Smooth muscle cell (in vitro differentiated cells): ENCODE measurements around the gene ATP8A2. TPM values are rescaled to one million over a fixed set of nuclear protein-coding genes. Genes with fewer than 3 reads are reported as not detected.

ENCODE experiments used
- DNase-seq: peaks from one replicate; lab custom pipeline; 2025; ENCODE audit not compliant: unreplicated experiment; lab: John Stamatoyannopoulos, UW
- H2AFZ ChIP-seq: fragments of 200-600 bp; sonication (generic); 2 replicates; pipeline ENCODE4 v1.6.0; 2016; ENCODE audit warnings: antibody characterized with exemption, low read depth, mild to moderate bottlenecking
- H3F3A ChIP-seq: fragments of 200-600 bp; sonication (generic); 2 replicates; pipeline ENCODE4 v1.6.0; 2017; ENCODE audit warnings: antibody characterized with exemption, low read depth
- H3K27ac ChIP-seq: fragments of 200-600 bp; sonication (generic); 2 replicates; pipeline ENCODE4 v1.5.1; 2016; ENCODE audit warnings: low read depth, mild to moderate bottlenecking
- H3K27me3 ChIP-seq: fragments of 200-600 bp; sonication (generic); 2 replicates; pipeline ENCODE4 v1.6.1; 2016; ENCODE audit warnings: low read depth, mild to moderate bottlenecking
- H3K36me3 ChIP-seq: fragments of 200-600 bp; sonication (generic); 2 replicates; pipeline ENCODE4 v1.5.1; 2016; ENCODE audit warnings: low read depth
- H3K4me1 ChIP-seq: fragments of 200-600 bp; sonication (generic); 2 replicates; pipeline ENCODE4 v1.5.1; 2016; ENCODE audit warnings: low read depth
- H3K4me2 ChIP-seq: fragments of 200-600 bp; sonication (generic); 2 replicates; pipeline ENCODE4 v1.6.0; 2016; ENCODE audit warnings: mild to moderate bottlenecking
- H3K4me3 ChIP-seq: fragments of 200-600 bp; sonication (generic); 2 replicates; pipeline ENCODE4 v1.5.1; 2016; ENCODE audit warnings: mild to moderate bottlenecking
- H3K79me2 ChIP-seq: fragments of 200-600 bp; sonication (generic); 2 replicates; pipeline ENCODE4 v1.6.0; 2016; ENCODE audit warnings: low read depth, mild to moderate bottlenecking
- H3K9ac ChIP-seq: fragments of 200-600 bp; sonication (generic); 2 replicates; pipeline ENCODE4 v1.6.0; 2016; ENCODE audit warnings: low read depth
- H3K9me3 ChIP-seq: fragments of 200-600 bp; sonication (generic); replicated peaks from 2 replicates; pipeline ENCODE4 v1.5.1; 2016; ENCODE audit warnings: low read depth
- H4K20me1 ChIP-seq: fragments of 200-600 bp; sonication (generic); 2 replicates; pipeline ENCODE4 v1.6.0; 2016; ENCODE audit warnings: low read depth
- WGBS: methylation state at CpG from one replicate; pipeline ENCODE4 v1.1.7; 2016; ENCODE audit warnings: low lambda C conversion rate; 5-methylcytosine and 5-hydroxymethylcytosine counted together
- polyA plus RNA-seq: library from polyadenylated mRNA; unstranded; fragments of >200 nt; fragmentation: Nextera tagmentation; extraction: Ambion mirVana; gene quantifications from 2 replicates; pipeline ENCODE4 v1.2.1, GENCODE V29; 2016
- total RNA-seq: library from RNA; depleted of rRNA; stranded (reverse); fragments of >200 nt; gene quantifications from 2 replicates; pipeline ENCODE4 v1.2.3, GENCODE V29; 2014
- TF ChIP-seq, protein P1 (sequence below): fragments of 200-600 bp; sonication (generic); IDR thresholded peaks from 2 replicates; pipeline ENCODE4 v1.5.1; 2017; ENCODE audit warnings: borderline replicate concordance, mild to moderate bottlenecking, antibody characterized with exemption; ENCODE audit not compliant: insufficient read depth, poor library complexity, severe bottlenecking

The ATP8A2 gene
- total and polyA plus RNA-seq, 2 experiments from 2014 or later = under 0.01 to 0.06 TPM

DNA sequence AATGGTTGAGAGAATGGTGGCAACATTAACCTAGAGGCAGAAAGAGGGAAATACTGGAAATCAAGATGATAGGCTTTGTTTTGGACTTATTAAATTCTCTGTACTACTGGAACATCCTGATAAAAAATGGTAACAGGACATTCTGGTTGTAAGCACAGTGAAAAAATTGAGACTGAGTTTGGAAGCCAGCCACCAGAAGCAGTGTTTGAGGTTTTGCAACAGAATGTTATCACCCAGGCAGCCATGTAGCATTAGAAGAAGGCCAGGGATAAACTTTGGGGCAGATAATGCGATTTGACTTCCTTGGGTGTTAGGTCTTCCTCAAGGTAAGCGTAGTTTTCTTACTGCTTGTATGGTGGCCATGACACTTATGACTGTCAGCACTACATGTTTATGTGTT is 307.4 kb downstream of the ATP8A2 start:
- Histone ChIP-seq H3K4me1 (no peaks in the 10 kb centered on the region), H3K4me3 (no peak overlapping the region), H2AFZ (no peak overlapping the region), H3K27me3 (no peaks in the 10 kb centered on the region), H3K4me2 (no peak overlapping the region), H3K27ac (no peak overlapping the region), H4K20me1 (no peaks in the 10 kb centered on the region), H3K9me3 (no peaks in the 10 kb centered on the region), H3K36me3 (no peaks in the 10 kb centered on the region), H3K79me2 (no peaks in the 10 kb centered on the region), H3F3A (no peaks in the 10 kb centered on the region), H3K9ac (no peak overlapping the region)
- DNase-seq = no peak
- TF ChIP-seq, protein P1, sequence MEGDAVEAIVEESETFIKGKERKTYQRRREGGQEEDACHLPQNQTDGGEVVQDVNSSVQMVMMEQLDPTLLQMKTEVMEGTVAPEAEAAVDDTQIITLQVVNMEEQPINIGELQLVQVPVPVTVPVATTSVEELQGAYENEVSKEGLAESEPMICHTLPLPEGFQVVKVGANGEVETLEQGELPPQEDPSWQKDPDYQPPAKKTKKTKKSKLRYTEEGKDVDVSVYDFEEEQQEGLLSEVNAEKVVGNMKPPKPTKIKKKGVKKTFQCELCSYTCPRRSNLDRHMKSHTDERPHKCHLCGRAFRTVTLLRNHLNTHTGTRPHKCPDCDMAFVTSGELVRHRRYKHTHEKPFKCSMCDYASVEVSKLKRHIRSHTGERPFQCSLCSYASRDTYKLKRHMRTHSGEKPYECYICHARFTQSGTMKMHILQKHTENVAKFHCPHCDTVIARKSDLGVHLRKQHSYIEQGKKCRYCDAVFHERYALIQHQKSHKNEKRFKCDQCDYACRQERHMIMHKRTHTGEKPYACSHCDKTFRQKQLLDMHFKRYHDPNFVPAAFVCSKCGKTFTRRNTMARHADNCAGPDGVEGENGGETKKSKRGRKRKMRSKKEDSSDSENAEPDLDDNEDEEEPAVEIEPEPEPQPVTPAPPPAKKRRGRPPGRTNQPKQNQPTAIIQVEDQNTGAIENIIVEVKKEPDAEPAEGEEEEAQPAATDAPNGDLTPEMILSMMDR = no peak
- WGBS = 78% methylated on average over 2 of the region's 2 CpGs

DNA sequence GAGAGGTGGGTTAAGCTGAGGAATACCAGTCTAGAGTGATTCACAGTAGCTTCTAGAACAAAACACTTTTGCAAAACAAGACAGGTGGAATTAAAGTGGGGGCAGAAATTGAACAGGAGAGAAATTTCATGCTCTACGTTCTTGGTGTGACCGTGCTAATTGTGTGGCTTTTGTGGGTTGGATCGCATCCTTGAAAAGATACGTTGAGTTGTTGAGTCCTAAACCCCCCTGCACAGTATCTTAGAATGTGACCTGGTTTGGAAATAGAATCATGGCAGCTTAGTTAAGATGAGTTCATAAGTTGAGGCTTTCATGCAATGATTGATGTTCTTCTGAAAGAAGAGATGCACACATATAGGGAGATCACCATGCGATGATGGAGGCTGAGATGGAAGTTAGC is 308.2 kb downstream of the ATP8A2 start:
- no peak overlapping the region for H2AFZ ChIP-seq
- TF ChIP-seq, protein P1 = no peak
- H3K9ac ChIP-seq = no peak overlapping the region
- H3K27me3 ChIP-seq = no peaks in the 10 kb centered on the region
- no peaks in the 10 kb centered on the region for H3K79me2 ChIP-seq
- H3K36me3 ChIP-seq = no peaks in the 10 kb centered on the region
- WGBS = 96% methylated on average over 5 of the region's 5 CpGs
- no peaks in the 10 kb centered on the region for H3K9me3 ChIP-seq
- no peaks in the 10 kb centered on the region for H4K20me1 ChIP-seq
- H3K27ac ChIP-seq = no peak overlapping the region
- no peaks in the 10 kb centered on the region for H3K4me1 ChIP-seq
- H3K4me2 ChIP-seq = no peak overlapping the region
- H3F3A ChIP-seq = no peaks in the 10 kb centered on the region
- H3K4me3 ChIP-seq = no peak overlapping the region
- no peak for DNase-seq

DNA sequence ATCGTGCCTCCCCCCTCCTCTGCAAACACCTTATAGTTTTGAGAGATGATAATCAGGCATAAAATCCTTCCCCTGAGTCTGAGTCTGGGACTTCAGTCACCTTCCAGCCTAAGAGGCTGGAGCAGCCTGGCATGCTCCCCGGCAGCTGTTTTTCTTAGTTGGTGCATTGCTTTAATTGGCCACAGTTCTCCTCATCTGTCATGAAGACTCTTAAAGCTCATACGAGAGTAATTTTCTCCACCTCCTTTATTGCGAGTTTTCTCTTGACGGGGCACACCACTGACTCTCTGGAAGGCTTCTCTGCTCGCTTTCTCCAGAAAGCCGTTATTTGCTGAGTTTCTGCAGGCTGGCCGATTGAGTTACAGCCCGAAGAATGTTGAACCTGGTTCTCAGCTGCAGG is 310.5 kb downstream of the ATP8A2 start:
- no peaks in the 10 kb centered on the region for H3K4me1 ChIP-seq
- no peaks in the 10 kb centered on the region for H3K27me3 ChIP-seq
- no peak overlapping the region for H2AFZ ChIP-seq
- no peaks in the 10 kb centered on the region for H3K79me2 ChIP-seq
- no peak overlapping the region for H3K4me3 ChIP-seq
- H3K36me3 ChIP-seq = no peaks in the 10 kb centered on the region
- no peak for DNase-seq
- no peaks in the 10 kb centered on the region for H3F3A ChIP-seq
- TF ChIP-seq, protein P1 = no peak
- no peaks in the 10 kb centered on the region for H4K20me1 ChIP-seq
- H3K27ac ChIP-seq = no peak overlapping the region
- no peak overlapping the region for H3K9ac ChIP-seq
- H3K4me2 ChIP-seq = no peak overlapping the region
- no peaks in the 10 kb centered on the region for H3K9me3 ChIP-seq
- WGBS = 90% methylated on average over 9 of the region's 9 CpGs

DNA sequence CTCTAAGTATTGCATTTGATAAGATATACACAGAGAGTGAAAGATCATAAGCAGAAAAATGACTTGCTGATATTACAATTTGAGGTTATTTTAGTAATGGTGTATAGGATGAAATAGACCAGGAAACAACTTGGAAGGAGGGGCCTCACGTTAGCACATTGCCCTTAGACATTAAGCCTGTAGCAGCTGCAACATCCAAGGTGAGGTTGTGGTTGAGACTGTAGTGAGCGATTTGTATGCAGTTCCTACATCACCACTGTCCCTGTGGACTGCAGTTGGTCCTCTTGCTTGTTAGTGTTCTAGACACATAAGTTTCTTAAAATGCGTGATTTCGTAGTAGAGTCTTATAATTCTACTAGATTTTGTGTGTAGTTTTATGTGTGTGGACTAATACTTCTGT is 311.3 kb downstream of the ATP8A2 start:
- Histone ChIP-seq H3F3A (no peaks in the 10 kb centered on the region), H3K27me3 (no peaks in the 10 kb centered on the region), H3K9ac (no peak overlapping the region), H2AFZ (no peak overlapping the region), H4K20me1 (no peaks in the 10 kb centered on the region), H3K9me3 (no peaks in the 10 kb centered on the region), H3K4me1 (no peaks in the 10 kb centered on the region), H3K79me2 (no peaks in the 10 kb centered on the region), H3K36me3 (no peaks in the 10 kb centered on the region), H3K27ac (no peak overlapping the region), H3K4me3 (no peak overlapping the region), H3K4me2 (no peak overlapping the region)
- TF ChIP-seq, protein P1 = no peak
- DNase-seq = no peak
- 96% methylated on average over 4 of the region's 4 CpGs for WGBS
